ENCODE results near the gene CHEK2.
A peak's percentile ranks its signal among the peaks of the same experiment; 100 is the strongest.
"Not testable (repeated sequence)": the region's sequence is repeated elsewhere in the genome, so short reads cannot be mapped to it uniquely, and the experiment has no call there.

Gene CHEK2

DNA sequence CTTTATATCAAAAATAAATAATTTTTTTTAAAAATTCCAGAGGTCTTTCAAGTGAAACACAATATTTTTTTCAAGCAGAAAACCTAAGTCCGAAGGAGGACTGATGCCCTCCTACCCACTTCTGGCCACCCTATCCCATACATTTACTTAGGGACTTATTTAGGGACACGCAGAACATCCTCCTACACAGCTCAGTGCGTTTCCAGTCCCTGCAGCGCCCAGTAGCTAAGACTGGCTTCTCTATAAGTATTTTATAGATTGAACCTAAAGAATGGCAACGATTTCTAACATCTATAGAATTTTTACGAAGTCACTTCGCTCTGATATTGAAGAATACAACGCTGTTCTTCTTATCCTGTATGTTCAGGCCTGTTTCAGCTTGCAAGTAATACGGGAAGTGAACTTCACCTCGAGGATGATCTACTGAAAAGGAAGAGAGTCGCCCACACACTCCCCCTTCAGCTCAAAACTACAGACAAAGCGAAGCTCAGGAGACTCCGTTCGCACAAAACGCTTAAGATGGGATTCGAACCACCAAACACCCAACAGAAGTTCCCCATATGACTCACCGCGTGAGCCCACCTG, 328 bp downstream of the CHEK2 start:
- no peak for DNase-seq

GRCh38 chr22:28738876-28739275, 2.7 kb downstream of the CHEK2 start:
- not testable (repeated sequence) for DNase-seq

DNA sequence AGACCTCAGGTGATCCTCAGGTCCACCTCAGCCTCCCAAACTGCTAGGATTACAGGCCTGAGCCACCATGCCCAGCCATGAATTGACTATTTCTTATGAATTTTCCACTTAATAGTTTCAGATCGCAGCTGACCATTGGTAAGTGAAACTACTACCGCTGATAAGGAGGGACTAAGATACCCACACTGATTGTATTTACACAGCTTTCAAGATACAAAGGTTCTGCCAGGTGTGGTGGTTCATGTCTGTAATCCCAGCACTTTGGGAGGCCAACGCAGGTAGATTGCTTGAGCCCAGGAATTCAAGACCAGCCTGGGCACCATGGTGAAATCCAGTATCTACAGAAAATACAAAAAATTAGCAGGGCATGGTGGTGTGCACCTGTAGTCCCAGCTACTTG, 3.9 kb downstream of the CHEK2 start:
- DNase-seq: no peak

DNA sequence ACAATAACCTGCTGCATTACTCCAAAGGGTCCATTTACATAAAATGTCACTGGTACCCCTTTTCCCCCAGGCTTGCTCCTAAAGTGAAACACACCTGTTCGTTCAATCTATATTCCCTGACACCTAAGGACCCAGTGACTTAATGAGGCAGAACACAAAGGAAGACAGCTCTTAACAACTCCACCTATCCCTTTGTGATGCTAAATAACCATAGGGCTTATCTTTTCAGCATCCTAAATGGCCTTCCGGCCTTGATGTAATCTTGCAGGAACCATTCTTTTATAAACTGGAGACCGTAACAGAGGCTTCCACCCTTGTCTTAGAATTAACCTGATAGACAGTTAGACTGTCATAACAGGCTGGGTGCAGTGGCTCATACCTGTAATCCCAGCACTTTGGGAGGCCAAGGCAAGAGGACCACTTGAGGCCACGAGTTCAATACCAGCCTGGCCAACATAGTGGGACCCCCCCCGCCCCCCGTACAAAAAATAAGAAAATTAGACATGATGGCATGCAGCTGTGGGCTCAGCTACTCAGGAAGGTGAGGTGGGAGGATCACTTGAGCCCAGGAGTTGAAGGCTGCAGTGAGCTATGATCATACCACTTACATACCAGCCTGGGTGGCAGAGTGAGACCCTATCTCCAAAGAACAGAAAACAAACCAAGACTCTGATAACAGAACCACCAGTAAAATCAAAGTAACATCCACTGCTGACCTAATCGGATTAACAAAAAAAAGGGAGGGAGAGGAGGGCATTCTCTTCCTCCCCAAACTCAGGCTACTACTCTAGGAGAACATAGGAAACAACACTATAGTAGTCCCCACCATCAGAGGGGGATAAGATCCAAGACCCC, 5.1 kb downstream of the CHEK2 start:
- DNase-seq: no peak

DNA sequence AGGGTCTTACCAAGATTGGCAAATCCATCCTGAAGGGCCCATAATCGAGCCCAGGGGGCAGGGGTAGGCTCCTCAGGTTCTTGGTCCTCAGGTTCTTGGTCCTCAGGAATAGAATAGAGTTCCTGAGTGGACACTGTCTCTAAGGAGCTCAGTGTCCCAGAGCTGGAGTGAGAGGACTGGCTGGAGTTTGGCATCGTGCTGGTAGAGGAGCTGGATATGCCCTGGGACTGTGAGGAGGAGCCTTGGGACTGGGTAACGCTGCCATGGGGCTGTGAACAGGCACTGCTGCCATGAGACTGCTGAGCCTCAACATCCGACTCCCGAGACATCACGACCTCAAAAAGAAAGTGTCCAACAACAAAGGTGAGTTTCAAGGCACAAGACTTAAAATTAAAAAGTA, 7.2 kb downstream of the CHEK2 start:
- no peak for DNase-seq

- no peak for DNase-seq
Measured at GRCh38 chr22:28730179-28730578, 11.4 kb downstream of the CHEK2 start.

GRCh38 chr22:28728621-28729313, 12.9 kb downstream of the CHEK2 start:
- no peak for DNase-seq

GRCh38 chr22:28728002-28728401, 13.6 kb downstream of the CHEK2 start:
- no peak for DNase-seq

DNA sequence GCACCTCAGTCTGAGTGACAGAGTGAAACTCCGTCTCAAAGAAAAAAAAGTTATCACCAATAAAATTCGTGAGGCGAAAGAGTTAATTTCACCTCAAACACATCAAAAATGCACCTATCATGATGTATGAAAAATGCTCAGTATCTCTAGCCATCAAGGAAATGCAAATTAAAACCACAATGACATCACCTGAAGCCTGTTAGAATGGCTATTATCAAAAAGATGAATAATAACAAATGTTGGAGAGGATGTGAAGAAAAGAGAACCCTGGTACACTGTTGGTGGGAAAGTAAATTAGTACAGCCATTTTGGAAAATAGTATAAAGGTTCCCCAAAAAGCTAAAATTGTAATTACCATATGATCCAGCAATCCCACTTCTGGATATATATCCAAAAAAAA, 23.6 kb downstream of the CHEK2 start:
- DNase-seq: no peak

DNA sequence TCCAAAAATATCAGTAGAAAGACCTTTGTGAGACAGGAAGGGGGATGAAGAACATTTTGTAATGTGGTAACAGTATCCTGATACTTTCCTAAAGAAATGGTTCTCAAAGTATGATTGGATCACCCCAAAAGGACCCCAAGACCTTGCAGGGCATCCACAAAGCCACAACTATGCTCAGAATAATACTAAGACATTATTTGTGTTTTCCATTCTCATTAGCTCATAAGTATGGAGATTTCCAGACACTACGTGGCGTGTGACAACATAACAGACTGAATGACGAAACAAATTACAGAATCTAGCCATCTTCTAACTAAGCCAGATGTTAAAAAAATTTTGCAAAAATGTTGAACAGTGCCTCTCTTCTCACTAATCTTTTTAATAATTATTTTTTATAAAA, 24.9 kb downstream of the CHEK2 start:
- DNase-seq: no peak

- no peak for DNase-seq
Measured at GRCh38 chr22:28715611-28716010, 26.0 kb downstream of the CHEK2 start.

GRCh38 chr22:28714043-28714628, 27.5 kb downstream of the CHEK2 start:
- peak in 1 of 2 donors; percentile 1 for DNase-seq

DNA sequence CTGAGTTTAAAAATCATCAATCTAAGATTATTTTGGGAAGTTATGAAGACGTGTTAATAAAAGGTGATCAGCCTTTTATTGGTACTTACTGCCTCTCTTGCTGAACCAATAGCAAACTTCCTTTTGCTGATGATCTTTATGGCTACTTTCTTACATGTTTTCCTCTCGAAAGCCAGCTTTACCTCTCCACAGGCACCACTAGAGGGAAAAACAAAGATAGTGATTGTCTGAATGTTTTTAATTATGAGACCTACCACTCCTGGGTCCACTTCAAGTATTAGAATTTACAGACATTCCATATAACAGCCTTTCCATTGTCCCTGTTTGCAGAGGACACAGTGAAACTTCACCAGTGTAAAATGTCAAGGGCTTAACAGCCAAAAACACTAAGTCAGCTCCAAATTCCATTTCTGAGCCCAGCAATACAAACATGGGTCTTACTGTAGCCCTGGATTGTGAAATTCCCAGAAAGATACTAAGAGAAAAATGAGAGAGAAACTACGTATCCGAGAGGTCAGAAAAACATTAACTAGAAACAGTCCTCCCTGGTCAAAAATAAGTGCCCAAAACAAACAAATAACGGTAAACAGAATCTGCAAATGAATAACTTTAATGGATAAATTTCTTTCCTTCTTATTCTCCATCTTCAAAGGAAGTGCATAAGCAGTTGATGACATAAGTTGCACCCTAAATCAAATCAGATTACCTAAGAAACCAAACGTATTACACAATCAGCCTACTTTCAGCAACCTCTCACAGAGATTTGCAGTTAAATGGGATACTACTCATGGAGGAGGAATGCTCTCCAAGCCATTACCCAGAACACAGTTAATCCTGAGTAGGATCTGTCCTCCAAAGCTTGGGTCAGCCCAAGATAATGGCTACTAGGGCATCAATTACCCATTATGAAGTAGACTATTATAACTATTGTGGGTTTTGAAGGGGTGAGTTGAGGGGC, 29.5 kb downstream of the CHEK2 start:
- no peak for DNase-seq

GRCh38 chr22:28711341-28711740, 30.3 kb downstream of the CHEK2 start:
- DNase-seq: no peak

DNA sequence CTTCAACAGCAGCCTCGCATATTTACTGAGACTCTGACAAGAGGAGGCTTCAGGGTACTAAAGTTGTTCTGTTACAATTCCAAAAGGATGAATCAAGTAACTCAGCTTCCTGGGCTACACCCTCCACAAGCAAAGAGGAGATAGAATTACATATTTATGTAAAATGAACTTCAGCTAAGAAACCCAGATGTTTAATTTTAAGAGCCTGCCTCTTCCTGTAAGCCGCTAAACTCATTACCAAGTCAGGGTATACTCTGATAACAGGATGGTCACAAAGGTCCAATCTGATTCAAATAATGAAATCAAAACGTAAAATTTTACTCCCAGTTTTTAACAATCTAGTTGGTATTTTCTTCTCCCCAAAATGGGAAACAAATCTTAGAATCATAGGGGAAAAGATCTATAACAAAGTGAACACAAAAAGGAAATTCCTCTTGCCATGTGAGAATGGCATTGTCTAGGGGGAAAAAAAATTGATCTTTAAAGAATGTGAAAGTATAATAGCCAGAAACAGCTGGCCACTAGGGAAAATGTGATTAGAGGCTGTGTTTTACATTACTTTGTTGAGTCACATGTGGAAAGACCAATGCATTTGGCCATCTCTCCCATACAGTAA, 30.9 kb downstream of the CHEK2 start:
- no peak for DNase-seq

DNA sequence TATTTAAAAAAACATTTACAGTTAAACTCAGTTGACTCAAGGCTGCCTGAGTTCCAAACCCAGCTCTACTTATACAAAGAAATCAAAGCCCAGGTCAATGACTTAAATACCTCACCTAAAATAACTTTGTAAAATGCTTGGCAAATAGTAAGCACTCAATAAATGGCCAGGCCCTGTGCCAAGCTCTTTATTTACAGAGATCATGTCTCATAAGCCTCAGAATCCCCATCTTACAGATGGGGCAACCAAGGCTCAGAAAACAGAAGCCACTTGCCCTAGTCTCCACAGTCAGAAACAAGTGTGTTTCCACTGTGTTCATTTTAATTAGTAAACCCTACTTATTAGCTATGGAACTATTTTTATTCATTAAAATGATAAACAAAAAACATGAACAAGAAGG, 31.5 kb downstream of the CHEK2 start:
- DNase-seq: no peak

DNA sequence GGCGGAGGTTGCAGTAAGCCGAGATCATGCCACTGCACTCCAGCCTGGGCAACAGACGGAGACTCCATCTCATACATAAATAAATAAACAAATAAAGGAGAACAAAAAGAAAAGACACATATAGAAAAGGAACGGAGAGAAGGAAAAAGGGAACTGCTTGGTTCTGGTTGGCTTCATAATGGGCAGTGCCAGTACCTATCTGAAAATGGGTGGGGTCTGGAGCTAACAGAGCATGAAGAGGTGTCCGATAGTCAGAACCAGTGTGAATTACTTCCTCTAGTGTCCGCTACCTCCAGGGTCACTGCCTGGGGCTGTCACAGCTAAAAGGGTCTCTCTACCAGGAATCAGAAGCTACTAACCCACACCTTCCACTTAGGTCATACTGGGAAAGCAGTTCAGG, 34.8 kb downstream of the CHEK2 start:
- DNase-seq: no peak

DNA sequence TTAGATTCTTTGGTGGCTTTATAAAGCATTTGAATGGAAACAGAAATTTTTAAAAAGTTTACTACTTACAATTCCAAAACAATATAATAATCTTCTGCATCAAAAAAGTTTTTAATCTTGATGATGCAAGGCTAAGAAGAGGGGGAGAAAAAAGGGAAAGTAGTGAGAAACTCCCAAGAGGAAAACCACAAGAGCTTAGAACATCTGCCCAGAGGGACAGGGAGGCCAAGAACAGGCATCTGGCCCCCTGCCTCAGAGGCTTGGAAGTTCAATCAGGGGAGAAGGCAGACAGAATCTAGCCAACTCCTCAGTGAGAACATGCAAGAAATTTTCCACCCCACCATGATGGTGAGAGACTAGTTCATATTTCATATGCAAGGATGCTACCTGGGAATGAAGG, 38.2 kb downstream of the CHEK2 start:
- no peak for DNase-seq

DNA sequence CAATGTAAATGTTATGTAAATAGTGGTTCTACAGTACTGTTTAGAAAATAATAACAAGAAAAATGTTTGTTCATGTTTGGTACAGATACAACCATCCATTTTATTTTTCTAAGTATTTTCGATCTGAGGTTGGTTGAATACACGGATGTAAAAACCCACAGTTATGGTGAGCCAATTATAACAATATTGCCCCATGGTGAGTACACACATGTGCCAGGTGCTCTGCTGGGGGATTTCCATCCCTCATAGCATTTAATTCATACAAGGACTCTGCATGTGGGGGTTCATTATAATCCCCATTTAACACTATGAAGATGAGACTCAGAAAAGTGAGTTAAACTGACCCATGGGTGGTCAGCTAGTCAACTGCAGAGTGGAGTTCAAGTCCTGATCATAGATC, 38.7 kb downstream of the CHEK2 start:
- DNase-seq: no peak

DNA sequence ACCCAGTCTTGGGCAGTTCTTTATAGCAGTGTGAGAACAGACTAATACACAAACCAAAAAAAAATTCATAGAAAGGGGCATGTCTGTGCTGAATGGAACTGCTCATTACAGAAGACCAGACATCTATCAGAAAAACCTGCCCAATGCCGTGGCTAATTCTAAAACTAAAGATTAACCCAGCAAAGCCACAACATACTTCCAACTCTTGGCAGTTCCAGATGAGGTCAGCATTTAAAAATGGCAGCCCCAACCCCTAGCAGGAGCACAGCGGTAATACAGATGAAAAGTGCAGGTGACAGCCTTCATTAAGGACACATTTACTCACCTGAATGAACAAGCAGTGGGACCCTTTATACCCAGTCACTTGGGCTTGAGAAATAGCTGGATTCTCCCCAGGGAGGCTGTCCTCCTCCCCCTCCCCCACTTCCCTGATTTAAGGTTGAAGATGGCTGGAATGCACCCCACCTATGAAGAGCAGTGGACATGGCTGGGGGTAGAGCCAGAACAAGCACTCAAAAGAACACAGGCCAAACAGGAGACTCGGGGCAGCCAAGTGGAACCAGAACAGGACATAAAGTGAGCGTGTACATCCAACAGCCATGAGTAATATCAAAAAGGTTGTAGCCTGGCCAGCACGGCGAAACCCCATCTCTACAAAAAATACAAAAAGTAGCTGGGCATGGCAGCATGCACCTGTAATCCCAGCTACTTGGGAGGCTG, 48.4 kb downstream of the CHEK2 start:
- not testable (repeated sequence) for DNase-seq

DNA sequence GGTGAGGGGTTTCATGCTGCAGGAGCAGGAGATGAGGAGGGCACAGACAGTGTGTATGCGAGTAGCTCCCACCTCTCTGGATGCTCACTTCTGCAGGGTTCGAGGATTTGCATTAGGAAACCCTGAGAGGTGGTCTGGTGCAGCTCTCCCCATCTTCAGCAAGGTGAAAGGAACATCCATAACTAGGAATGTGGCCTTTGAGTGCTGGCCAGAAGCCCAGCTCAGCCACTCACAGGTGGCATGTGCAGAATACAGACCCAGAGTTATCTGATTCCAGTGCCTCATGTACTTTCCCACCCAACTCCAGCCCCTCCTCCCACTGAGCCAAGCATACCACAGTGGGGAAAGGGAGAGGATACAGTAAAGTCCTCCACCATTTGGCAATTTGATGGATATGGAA, 51.8 kb downstream of the CHEK2 start:
- DNase-seq: not testable (repeated sequence)
